ENCODE results near the gene PPIL1.

DNA sequence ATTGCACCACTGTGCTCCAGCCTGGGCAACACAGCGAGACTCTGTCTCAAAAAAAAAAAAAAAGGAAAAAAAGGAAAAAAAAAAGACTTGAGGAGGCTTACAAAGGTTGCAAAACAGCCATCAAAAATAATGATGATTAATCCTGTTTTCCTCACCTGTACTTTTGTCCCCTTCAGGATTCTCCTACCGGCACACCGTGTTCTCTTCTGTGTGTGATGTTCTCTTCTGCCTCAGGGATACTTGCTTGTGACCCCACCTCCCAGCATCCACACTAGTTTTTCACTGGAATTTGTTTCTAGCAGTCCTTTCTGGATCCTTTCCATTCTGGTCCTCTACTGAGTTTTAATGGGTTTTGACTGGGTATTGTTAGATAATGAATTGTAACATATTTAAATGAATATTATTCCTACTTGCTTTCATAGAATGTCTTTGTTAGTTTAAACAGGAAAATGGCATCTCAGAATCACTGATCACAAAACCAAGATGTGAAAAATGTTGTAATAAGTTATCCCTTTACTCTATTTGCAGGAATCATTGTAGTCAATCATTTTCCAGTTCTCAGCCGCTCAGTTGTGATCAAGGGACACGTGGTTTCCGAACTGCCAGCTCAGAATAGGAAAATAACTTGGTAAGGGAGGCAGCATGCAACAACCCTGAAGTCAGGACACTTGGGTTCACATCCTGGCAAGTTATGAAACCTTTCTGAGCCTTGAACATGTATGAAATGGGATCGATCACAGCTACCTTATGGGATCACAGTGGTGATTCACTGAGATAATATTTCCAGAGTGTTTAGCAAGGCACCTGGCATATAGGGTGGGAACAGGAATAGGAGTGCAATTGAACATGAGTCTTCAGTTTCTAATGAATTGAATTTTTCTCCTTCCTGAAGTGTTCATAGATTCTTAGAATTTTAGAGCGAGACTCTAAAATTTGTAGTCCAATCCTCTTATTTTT, 19.7 kb upstream of the PPIL1 start:
- TF ChIP-seq MAFK (IDR thresholded peaks at IDR 0.05; ENCODE audit: low read depth, low read length) (no peak), POLR2AphosphoS5 (IDR thresholded peaks at IDR 0.05; ENCODE audit: low read depth, low read length) (no peak), EZH2 (IDR thresholded peaks at IDR 0.05; ENCODE audit: low read depth, low read length, severe bottlenecking) (no peak), SP1 (IDR thresholded peaks at IDR 0.05; ENCODE audit: low read depth, low read length) (no peak), JUND (IDR thresholded peaks at IDR 0.05; ENCODE audit: low read length) (no peak), KDM1A (IDR thresholded peaks at IDR 0.05; ENCODE audit: borderline replicate concordance, low read length) (no peak), GABPA (IDR thresholded peaks at IDR 0.05; ENCODE audit: borderline replicate concordance, insufficient read depth, low read length) (no peak), SIN3A (conservative IDR thresholded peaks at IDR 0.05 in 1 of 2, IDR thresholded peaks at IDR 0.05 in 1 of 2; ENCODE audit: low read depth in 1 of 2, low read length in 2 of 2) (no peak), TEAD4 (IDR thresholded peaks at IDR 0.05; ENCODE audit: low read depth, low read length) (no peak)
- TF ChIP-seq, protein P1, sequence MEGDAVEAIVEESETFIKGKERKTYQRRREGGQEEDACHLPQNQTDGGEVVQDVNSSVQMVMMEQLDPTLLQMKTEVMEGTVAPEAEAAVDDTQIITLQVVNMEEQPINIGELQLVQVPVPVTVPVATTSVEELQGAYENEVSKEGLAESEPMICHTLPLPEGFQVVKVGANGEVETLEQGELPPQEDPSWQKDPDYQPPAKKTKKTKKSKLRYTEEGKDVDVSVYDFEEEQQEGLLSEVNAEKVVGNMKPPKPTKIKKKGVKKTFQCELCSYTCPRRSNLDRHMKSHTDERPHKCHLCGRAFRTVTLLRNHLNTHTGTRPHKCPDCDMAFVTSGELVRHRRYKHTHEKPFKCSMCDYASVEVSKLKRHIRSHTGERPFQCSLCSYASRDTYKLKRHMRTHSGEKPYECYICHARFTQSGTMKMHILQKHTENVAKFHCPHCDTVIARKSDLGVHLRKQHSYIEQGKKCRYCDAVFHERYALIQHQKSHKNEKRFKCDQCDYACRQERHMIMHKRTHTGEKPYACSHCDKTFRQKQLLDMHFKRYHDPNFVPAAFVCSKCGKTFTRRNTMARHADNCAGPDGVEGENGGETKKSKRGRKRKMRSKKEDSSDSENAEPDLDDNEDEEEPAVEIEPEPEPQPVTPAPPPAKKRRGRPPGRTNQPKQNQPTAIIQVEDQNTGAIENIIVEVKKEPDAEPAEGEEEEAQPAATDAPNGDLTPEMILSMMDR (IDR thresholded peaks at IDR 0.05; ENCODE audit: control extremely low read depth in 1 of 3, insufficient read depth in 1 of 3, low read depth in 1 of 3, low read length in 3 of 3): no peak
